HepG2 (cell line): ENCODE results near the gene ABI2.

Experiments
- NFKB2 ChIP-seq: sonication (generic); formaldehyde crosslinking; IDR thresholded peaks from 2 replicates; pipeline ENCODE4 v1.4.0; 2020; ENCODE audit warnings: missing genetic modification reagents, borderline replicate concordance
- SUZ12 ChIP-seq: fragments of 150-350 bp; IDR thresholded peaks from 2 replicates; pipeline ENCODE4 v1.6.1; 2014; ENCODE audit warnings: low read depth, low read length
- ZFP82 ChIP-seq: sonication (generic); formaldehyde crosslinking; IDR thresholded peaks from 2 replicates; pipeline ENCODE4 v1.5.1; 2020; ENCODE audit warnings: mild to moderate bottlenecking, missing genetic modification reagents, borderline replicate concordance
- ZNF740 ChIP-seq: sonication (generic); formaldehyde crosslinking; IDR thresholded peaks from 2 replicates; pipeline ENCODE4 v1.4.0; 2020; ENCODE audit warnings: missing genetic modification reagents

- no peak for TF ChIP-seq SUZ12
- TF ChIP-seq ZFP82 (CRISPR knock-in tag) = no peak
- TF ChIP-seq ZNF740 (CRISPR knock-in tag) = no peak
- no peak for TF ChIP-seq NFKB2 (CRISPR knock-in tag)
Observed at GRCh38 chr2:203352604-203353255, 24.5 kb downstream of the ABI2 start.
